Measurements from ENCODE around the gene CDH12. TPM values are rescaled to one million over a fixed set of nuclear protein-coding genes. Genes with fewer than 3 reads are reported as not detected.

CDH12 gene
- total RNA-seq, 3 donors from 2014 or later, result 0.33 to 2.6 (median 1.1) TPM

DNA sequence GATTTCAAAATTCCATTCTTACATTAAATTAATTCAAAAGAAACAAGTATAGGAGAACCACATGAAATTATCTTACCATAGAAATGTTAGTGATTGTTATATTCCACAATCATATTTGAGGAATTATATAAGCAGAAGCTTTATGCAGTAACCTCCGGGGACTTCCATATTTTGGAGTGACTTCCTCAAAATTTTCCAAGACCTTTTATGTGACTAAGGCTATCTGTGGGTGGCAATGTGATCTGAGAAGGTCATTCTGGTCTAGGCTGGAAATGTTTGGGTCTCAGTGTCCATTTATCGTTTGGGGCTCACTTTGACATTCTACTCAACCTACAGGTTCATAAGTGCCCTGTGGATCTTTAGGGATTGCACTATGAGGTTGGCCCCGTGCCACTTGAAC is 776.6 kb downstream of the CDH12 start:
- no peaks in the 10 kb centered on the region for H3K9me3 ChIP-seq
- H3K4me1 ChIP-seq, result no peaks in the 10 kb centered on the region
- H3K4me3 ChIP-seq, result no peak overlapping the region
- no peaks in the 10 kb centered on the region for H3K27me3 ChIP-seq
- no peak for DNase-seq (ENCODE audit: low spot score in 2 of 2)
- H3K36me3 ChIP-seq, result no peaks in the 10 kb centered on the region
- TF ChIP-seq POLR2A (IDR thresholded peaks at IDR 0.05) (no peak), POLR2AphosphoS5 (IDR thresholded peaks at IDR 0.05) (no peak)
- TF ChIP-seq, protein P1, sequence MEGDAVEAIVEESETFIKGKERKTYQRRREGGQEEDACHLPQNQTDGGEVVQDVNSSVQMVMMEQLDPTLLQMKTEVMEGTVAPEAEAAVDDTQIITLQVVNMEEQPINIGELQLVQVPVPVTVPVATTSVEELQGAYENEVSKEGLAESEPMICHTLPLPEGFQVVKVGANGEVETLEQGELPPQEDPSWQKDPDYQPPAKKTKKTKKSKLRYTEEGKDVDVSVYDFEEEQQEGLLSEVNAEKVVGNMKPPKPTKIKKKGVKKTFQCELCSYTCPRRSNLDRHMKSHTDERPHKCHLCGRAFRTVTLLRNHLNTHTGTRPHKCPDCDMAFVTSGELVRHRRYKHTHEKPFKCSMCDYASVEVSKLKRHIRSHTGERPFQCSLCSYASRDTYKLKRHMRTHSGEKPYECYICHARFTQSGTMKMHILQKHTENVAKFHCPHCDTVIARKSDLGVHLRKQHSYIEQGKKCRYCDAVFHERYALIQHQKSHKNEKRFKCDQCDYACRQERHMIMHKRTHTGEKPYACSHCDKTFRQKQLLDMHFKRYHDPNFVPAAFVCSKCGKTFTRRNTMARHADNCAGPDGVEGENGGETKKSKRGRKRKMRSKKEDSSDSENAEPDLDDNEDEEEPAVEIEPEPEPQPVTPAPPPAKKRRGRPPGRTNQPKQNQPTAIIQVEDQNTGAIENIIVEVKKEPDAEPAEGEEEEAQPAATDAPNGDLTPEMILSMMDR (IDR thresholded peaks at IDR 0.05), result no peak
- intact Hi-C loops (cut with DNase I; ENCODE audit: low total_unique reads), result no loop called here
- H3K27ac ChIP-seq, result no peak overlapping the region

DNA sequence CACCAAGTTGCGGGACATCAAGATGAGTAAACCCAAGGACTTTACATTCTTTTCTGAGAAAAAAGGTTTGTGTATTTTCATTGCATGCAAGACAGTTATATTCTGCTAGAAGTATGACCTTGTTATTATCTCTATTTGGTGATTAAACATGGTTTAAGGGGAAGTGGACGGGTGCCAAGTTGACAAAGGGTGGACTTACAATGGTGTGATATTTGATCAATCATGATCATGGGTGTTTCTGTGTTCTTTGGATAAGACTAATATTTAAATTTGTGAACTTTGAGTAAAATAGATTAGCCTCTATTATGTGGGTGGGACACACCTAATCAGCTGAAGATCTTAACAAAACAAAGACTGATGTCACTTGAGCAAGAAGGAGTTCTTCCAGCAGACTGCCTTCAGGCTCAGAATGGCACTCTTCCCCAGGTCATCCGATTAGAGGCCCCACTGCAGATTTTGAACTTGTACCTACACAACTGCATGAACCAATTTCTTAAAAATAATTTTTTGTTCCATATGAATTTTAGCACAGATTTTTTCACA is 782.9 kb downstream of the CDH12 start:
- Histone ChIP-seq H3K9me3 (no peaks in the 10 kb centered on the region), H3K36me3 (no peaks in the 10 kb centered on the region), H3K27me3 (no peaks in the 10 kb centered on the region), H3K27ac (no peak overlapping the region), H3K4me3 (no peak overlapping the region), H3K4me1 (no peaks in the 10 kb centered on the region)
- no peak for DNase-seq (ENCODE audit: low spot score in 2 of 2)
- TF ChIP-seq POLR2A (IDR thresholded peaks at IDR 0.05) (no peak), POLR2AphosphoS5 (IDR thresholded peaks at IDR 0.05) (no peak)
- TF ChIP-seq, protein P1 (IDR thresholded peaks at IDR 0.05), result no peak
- intact Hi-C loops (cut with DNase I; ENCODE audit: low total_unique reads), result no loop called here

DNA sequence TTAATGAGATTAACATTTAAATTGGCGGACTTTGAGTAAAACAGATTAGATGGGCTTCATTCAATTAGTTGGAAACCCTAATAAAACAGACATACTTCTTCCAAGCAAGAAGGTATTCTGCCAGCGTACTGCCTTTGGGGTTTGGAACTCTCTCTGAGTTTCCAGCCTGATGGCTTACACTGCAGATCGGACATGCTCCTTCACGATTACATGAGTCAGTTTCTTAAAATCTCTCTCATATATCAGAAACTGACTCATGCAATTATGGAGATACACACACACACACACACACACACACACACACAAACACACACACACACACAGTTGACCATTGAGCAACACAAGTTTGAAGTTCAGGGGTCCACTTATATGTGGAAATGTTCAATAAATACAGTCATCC is 789.4 kb downstream of the CDH12 start:
- H3K4me1 ChIP-seq, result no peaks in the 10 kb centered on the region
- no peaks in the 10 kb centered on the region for H3K36me3 ChIP-seq
- no peak overlapping the region for H3K4me3 ChIP-seq
- no peaks in the 10 kb centered on the region for H3K9me3 ChIP-seq
- intact Hi-C loops (cut with DNase I; ENCODE audit: low total_unique reads), result no loop called here
- H3K27ac ChIP-seq, result no peak overlapping the region
- no peak for DNase-seq (ENCODE audit: low spot score in 2 of 2)
- TF ChIP-seq POLR2AphosphoS5 (IDR thresholded peaks at IDR 0.05) (no peak), POLR2A (IDR thresholded peaks at IDR 0.05) (no peak)
- TF ChIP-seq, protein P1 (IDR thresholded peaks at IDR 0.05), result no peak
- H3K27me3 ChIP-seq, result no peaks in the 10 kb centered on the region

DNA sequence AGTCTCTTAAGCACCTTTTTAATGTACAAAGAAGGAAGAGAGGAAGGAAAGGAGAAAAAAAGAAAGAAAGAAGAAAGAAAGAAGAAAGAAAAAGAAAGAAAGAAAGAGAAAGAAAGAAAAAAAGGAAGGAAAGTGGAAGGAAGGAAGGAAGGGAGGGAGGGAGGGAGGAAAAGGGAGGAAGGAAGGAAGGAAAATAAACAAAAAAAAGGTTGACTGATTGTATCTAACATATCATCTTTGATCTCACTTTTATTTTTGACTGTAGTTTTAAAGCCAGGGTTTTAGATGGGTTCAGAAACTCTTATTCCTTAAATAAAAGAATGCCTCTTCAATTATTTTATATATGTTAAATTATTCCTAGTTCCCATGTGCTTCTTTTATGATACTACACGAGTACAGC is 794.5 kb downstream of the CDH12 start:
- Histone ChIP-seq H3K36me3 (no peaks in the 10 kb centered on the region), H3K27me3 (no peaks in the 10 kb centered on the region), H3K4me1 (no peaks in the 10 kb centered on the region), H3K9me3 (no peaks in the 10 kb centered on the region), H3K27ac (no peak overlapping the region), H3K4me3 (no peak overlapping the region)
- intact Hi-C loops (cut with DNase I; ENCODE audit: low total_unique reads), result no loop called here
- TF ChIP-seq POLR2A (IDR thresholded peaks at IDR 0.05) (no peak), POLR2AphosphoS5 (IDR thresholded peaks at IDR 0.05) (no peak)
- TF ChIP-seq, protein P1 (IDR thresholded peaks at IDR 0.05), result no peak
- DNase-seq (ENCODE audit: low spot score in 2 of 2), result no peak

DNA sequence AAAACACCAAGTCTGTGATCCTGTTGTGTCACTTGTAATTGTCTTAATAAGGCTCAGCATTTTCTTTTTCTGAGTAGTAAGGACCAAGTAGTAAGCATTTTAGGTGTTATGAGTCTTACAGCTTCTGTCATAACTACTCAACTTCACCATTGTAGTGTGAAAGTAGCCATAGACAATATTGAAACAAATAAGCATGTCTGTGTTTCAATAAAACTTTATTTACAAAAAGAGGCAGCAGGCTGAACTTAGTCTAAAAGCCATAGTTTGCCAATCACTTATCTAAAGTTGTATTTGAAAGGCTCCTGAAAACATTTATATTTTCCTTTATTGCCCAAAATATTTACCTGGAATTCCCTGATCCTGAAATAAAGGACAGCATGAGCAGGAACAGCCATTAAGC is 796.1 kb downstream of the CDH12 start:
- no peaks in the 10 kb centered on the region for H3K9me3 ChIP-seq
- no peaks in the 10 kb centered on the region for H3K36me3 ChIP-seq
- no peak overlapping the region for H3K27ac ChIP-seq
- H3K4me3 ChIP-seq, result no peak overlapping the region
- TF ChIP-seq POLR2AphosphoS5 (IDR thresholded peaks at IDR 0.05), result no peak
- TF ChIP-seq, protein P1 (IDR thresholded peaks at IDR 0.05), result no peak
- no peak for TF ChIP-seq POLR2A (IDR thresholded peaks at IDR 0.05)
- intact Hi-C loops (cut with DNase I; ENCODE audit: low total_unique reads), result no loop called here
- no peaks in the 10 kb centered on the region for H3K4me1 ChIP-seq
- no peaks in the 10 kb centered on the region for H3K27me3 ChIP-seq
- no peak for DNase-seq (ENCODE audit: low spot score in 2 of 2)
